Progenitor cell of endocrine pancreas (in vitro differentiated cells): ENCODE results near the gene RAB40A. TPM values are rescaled to one million over a fixed set of nuclear protein-coding genes. Genes with fewer than 3 reads are reported as not detected.
"Not testable (repeated sequence)": the region's sequence is repeated elsewhere in the genome, so short reads cannot be mapped to it uniquely, and the experiment has no call there.

Source experiments
- DNase-seq: peaks from one replicate; pipeline ENCODE4 v3.0.0; 2021; ENCODE audit warnings: low spot score; ENCODE audit not compliant: unreplicated experiment
- H3K27ac Mint-ChIP-seq: 2 replicates; pipeline ENCODE4 v1.8.0; 2021; ENCODE audit warnings: mild to moderate bottlenecking, moderate library complexity, mixed read lengths
- H3K27me3 Mint-ChIP-seq: 2 replicates; pipeline ENCODE4 v1.8.0; 2021; ENCODE audit warnings: mixed read lengths
- H3K36me3 Mint-ChIP-seq: 2 replicates; pipeline ENCODE4 v1.8.0; 2022; ENCODE audit warnings: mixed read lengths; ENCODE audit not compliant: insufficient read depth
- H3K4me1 Mint-ChIP-seq: 2 replicates; pipeline ENCODE4 v1.8.0; 2021; ENCODE audit warnings: low read depth, mixed read lengths
- H3K4me3 Mint-ChIP-seq: 2 replicates; pipeline ENCODE4 v1.8.0; 2021; ENCODE audit warnings: low read depth, mild to moderate bottlenecking, moderate library complexity, mixed read lengths
- H3K9me3 Mint-ChIP-seq: 2 replicates; pipeline ENCODE4 v1.8.0; 2021; ENCODE audit warnings: low read depth, mixed read lengths
- CTCF ChIP-seq: fragments of 200-600 bp; sonication (generic); IDR thresholded peaks from one replicate; pipeline ENCODE4 v1.5.0; 2021; ENCODE audit warnings: antibody characterized with exemption, mild to moderate bottlenecking; ENCODE audit not compliant: unreplicated experiment
- total RNA-seq: library from RNA; stranded (reverse); gene quantifications from 2 replicates; pipeline ENCODE4 v1.2.1, GENCODE V29; 2021

RAB40A gene
- total RNA-seq, 1 donor from 2014 or later, result 0.98 TPM

- H3K4me3 Mint-ChIP-seq, result no peak overlapping the region
- peaks cover 6% of the 10 kb centered on the region for H3K36me3 Mint-ChIP-seq
- H3K9me3 Mint-ChIP-seq, result peaks cover 12% of the 10 kb centered on the region
- H3K27ac Mint-ChIP-seq, result no peak overlapping the region
- H3K4me1 Mint-ChIP-seq, result peaks cover 11% of the 10 kb centered on the region
- H3K27me3 Mint-ChIP-seq, result no peaks in the 10 kb centered on the region
- DNase-seq, result no peak
- TF ChIP-seq CTCF, result no peak
These were observed 58.1 kb downstream of the RAB40A start for GRCh38 chrX:103461156-103461555.

GRCh38 chrX:103460001-103460755 lies 59.1 kb downstream of the RAB40A start:
- not testable (repeated sequence) for H3K27ac Mint-ChIP-seq, H3K36me3 Mint-ChIP-seq, H3K27me3 Mint-ChIP-seq, DNase-seq, H3K4me3 Mint-ChIP-seq
- Mint-ChIP-seq H3K4me1 (peaks cover 11% of the 10 kb centered on the region), H3K9me3 (peaks cover 12% of the 10 kb centered on the region)

GRCh38 chrX:103453655-103454054 lies 65.6 kb downstream of the RAB40A start:
- no peak overlapping the region for H3K27ac Mint-ChIP-seq
- H3K36me3 Mint-ChIP-seq, result peaks cover 17% of the 10 kb centered on the region
- no peak for TF ChIP-seq CTCF
- DNase-seq, result no peak
- no peaks in the 10 kb centered on the region for H3K27me3 Mint-ChIP-seq
- H3K4me1 Mint-ChIP-seq, result no peaks in the 10 kb centered on the region
- H3K4me3 Mint-ChIP-seq, result no peak overlapping the region
- peaks cover 14% of the 10 kb centered on the region for H3K9me3 Mint-ChIP-seq

Other genes starting within 250 kb of the RAB40A start
- gene TCEAL5, start 242.7 kb downstream of the RAB40A start, total RNA-seq, result not detected in 2 replicates
- 36.0 and 42.0 TPM in 2 replicates for gene BEX2, start 208.5 kb downstream of the RAB40A start, total RNA-seq
- gene TCEAL7, start 189.2 kb downstream of the RAB40A start, total RNA-seq, result 4.9 and 5.1 TPM in 2 replicates
- 111 and 118 TPM in 2 replicates for gene TCEAL9, start 163.0 kb downstream of the RAB40A start, total RNA-seq
- 408 and 425 TPM in 2 replicates for gene BEX3, start 143.0 kb downstream of the RAB40A start, total RNA-seq
- gene TCEAL4, start 66.0 kb upstream of the RAB40A start, total RNA-seq, result 67.4 and 72.3 TPM in 2 replicates
- gene TCEAL3, start 88.5 kb upstream of the RAB40A start, total RNA-seq, result 14.4 and 15.1 TPM in 2 replicates
- 18.9 and 21.5 TPM in 2 replicates for gene TCEAL1, start 109.5 kb upstream of the RAB40A start, total RNA-seq
- gene MORF4L2, start 167.2 kb upstream of the RAB40A start, total RNA-seq, result 479 and 507 TPM in 2 replicates
- gene TMEM31, start 191.4 kb upstream of the RAB40A start, total RNA-seq, result 0.55 and 0.89 TPM in 2 replicates